Astrocyte of the spinal cord (primary cell): ENCODE results near the gene YIPF5.

Source experiments
- DNase-seq: peaks from one replicate; pipeline ENCODE4 v3.0.0; 2011; ENCODE audit warnings: low read depth, low spot score
- H3K4me3 ChIP-seq: 2 replicates; pipeline ENCODE4 v1.5.1; 2011; ENCODE audit warnings: low read depth, mild to moderate bottlenecking, low read length, moderate library complexity
- CTCF ChIP-seq: IDR thresholded peaks from 2 replicates; pipeline ENCODE4 v1.5.1; 2012; ENCODE audit warnings: low read depth, mild to moderate bottlenecking, low read length, inconsistent platforms
- in situ Hi-C: cut with HindIII; loops from 2 replicates; pipeline ENCODE4 v1.10.0; 2017; ENCODE audit warnings: low sequenced_read_pairs

Gene YIPF5

DNA sequence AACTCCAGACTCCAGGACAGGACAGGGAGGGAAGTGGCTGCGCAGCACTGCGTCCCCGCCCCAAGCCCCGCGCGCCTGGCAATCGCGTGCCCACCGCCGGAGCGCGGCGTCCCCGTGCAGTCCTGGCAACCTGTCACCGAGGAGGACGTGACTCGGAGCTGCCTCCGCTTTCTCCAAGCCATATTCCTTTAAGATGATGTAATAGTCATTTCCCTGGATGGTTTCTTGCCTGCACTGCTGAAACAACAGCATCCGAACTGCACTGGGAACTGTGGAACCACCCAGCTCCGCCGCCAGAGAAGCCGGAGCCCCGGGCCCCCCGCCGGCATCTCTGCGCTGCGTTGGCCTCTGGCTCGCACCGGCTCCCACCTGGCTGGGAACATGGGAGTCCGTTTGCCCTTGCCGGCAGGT, 34.7 kb upstream of the YIPF5 start:
- DNase-seq: peak; percentile 47
- in situ Hi-C loops: no loop called here
- no peak for TF ChIP-seq CTCF
- peak overlapping the region; percentile 45 for H3K4me3 ChIP-seq

- in situ Hi-C loops: no loop called here
- peak; percentile 89 for TF ChIP-seq CTCF
- peak; percentile 79 for DNase-seq
- H3K4me3 ChIP-seq: no peak overlapping the region
Measured at GRCh38 chr5:144203750-144204596, 33.5 kb upstream of the YIPF5 start.

DNA sequence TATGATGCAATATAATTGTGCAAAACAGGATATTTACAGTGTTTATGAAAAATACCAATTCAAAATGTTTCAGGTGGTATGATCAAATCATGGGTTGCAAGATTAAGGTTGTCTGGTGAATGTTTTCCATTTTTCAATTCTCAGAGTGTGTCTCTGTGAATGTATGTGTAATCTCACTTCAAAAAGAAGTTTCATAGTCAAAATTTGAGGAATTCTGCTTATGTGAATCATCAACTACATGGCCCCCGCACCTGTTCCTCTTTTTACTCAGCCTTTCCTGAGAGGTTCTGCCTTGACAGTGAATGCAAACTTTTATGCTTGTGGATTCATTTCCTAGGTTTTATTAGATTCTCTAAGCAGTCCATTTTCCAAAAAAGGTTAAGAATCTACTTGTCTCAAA, 32.3 kb upstream of the YIPF5 start:
- DNase-seq: no peak
- TF ChIP-seq CTCF: no peak
- H3K4me3 ChIP-seq: no peak overlapping the region
- in situ Hi-C loops: no loop called here

DNA sequence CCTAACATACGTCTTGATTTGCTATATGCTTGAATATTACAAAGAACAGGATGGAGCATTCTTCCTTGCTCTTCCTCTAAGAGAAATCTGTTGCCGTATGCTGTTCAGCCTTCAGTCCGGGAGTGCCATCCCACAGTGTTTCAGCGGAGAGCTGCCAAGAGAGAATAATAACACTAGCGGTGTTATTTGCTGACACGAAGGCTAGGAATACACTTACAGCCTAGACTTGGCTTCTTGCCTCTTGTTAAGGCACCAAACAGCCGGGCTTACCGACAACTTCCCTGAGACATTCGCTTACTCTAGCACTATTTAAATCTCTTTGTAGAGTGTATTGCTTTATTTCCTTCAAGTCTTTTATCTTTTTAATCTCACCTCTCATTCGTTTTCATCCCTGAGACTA, 31.6 kb upstream of the YIPF5 start:
- TF ChIP-seq CTCF: no peak
- in situ Hi-C loops: no loop called here
- H3K4me3 ChIP-seq: no peak overlapping the region
- DNase-seq: peak; percentile 49

DNA sequence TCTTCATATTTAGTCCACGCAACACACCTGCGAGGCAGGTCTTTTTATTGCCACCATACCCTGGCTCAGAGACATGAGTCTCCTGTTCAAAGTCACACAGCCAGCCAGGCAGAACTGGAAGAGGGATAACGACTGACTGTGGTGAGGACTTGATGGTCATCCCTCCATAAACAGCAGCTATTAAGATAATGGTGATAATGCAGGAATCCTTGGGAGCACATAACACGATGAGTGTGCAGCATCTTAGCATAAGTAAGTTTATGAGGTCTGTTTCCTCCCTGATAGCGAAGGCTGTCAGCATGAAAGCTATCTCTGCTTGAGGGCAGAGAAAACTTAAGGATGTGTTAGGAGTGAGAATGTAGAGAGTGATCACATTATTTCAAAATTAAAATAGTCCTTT, 31.1 kb upstream of the YIPF5 start:
- H3K4me3 ChIP-seq: no peak overlapping the region
- no peak for DNase-seq
- TF ChIP-seq CTCF: no peak
- in situ Hi-C loops: no loop called here

DNA sequence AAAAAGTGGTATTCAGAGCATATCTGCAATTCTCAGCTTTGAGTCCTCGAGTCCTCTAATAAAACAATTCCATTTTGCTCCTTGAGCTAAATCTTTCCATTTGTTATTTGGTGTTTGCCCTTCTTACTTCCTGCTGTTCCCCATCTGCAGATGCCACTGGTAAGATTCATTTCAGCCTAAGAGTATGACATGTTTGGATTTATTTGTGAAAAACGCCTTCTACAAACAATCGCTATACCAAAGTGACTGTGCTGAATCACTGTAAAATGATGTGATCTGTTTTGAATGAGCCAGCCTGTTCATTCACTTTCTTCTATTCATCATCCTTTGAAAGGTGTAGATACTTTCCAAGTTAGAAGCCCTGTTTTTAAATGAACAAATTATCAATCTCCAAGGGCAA, 27.9 kb upstream of the YIPF5 start:
- in situ Hi-C loops: no loop called here
- DNase-seq: peak; percentile 48
- no peak overlapping the region for H3K4me3 ChIP-seq
- TF ChIP-seq CTCF: no peak
